Osteocyte (in vitro differentiated cells): ENCODE results near the gene PDE1C. TPM values are rescaled to one million over a fixed set of nuclear protein-coding genes. Genes with fewer than 3 reads are reported as not detected.

ENCODE experiments used
- DNase-seq: peaks from one replicate; pipeline ENCODE4 v3.0.0; 2021; ENCODE audit warnings: mixed read lengths; ENCODE audit not compliant: unreplicated experiment; ENCODE audit errors: extremely low spot score
- H3K27ac Mint-ChIP-seq: one replicate; pipeline ENCODE4 v1.8.0; 2021; ENCODE audit warnings: mild to moderate bottlenecking, mixed read lengths; ENCODE audit not compliant: unreplicated experiment
- H3K27me3 Mint-ChIP-seq: one replicate; pipeline ENCODE4 v1.8.0; 2021; ENCODE audit warnings: mixed read lengths; ENCODE audit not compliant: unreplicated experiment
- H3K36me3 Mint-ChIP-seq: one replicate; pipeline ENCODE4 v1.8.0; 2021; ENCODE audit warnings: mixed read lengths; ENCODE audit not compliant: unreplicated experiment
- H3K4me1 Mint-ChIP-seq: one replicate; pipeline ENCODE4 v1.8.0; 2021; ENCODE audit warnings: mixed read lengths; ENCODE audit not compliant: unreplicated experiment
- H3K4me3 Mint-ChIP-seq: one replicate; pipeline ENCODE4 v1.8.0; 2021; ENCODE audit warnings: mild to moderate bottlenecking, moderate library complexity, mixed read lengths; ENCODE audit not compliant: unreplicated experiment
- H3K9me3 Mint-ChIP-seq: one replicate; pipeline ENCODE4 v1.8.0; 2021; ENCODE audit warnings: mixed read lengths; ENCODE audit not compliant: unreplicated experiment
- total RNA-seq: library from RNA; stranded (reverse); gene quantifications from 2 replicates; pipeline ENCODE4 v1.2.1, GENCODE V29; 2021
- TF ChIP-seq, protein P1 (sequence below): fragments of 200-600 bp; sonication (generic); IDR thresholded peaks from 2 replicates; pipeline ENCODE4 v1.5.0; 2021; ENCODE audit warnings: antibody characterized with exemption, mild to moderate bottlenecking, moderate library complexity

The PDE1C gene
- total RNA-seq, 1 donor from 2014 or later = 187 TPM

DNA sequence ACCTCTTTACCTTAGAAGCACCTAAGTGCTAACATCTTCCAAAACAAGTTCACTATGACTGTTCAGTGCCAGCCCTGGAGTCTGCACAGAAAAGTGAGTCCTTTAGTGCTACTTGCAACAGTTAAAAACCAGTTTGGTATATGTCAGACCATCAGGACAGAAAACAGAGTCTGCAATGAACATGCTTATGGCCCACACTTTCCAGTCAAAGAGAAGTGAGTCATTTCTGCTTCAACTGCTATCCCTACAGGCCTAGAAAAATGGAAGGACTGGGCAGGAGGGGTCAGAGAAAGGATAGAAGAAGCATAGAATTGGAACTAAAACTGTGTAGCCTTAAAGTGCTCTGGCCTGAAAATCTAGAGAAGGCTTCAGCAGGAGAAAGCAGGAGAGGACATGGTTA is 108.0 kb downstream of the PDE1C start:
- no peaks in the 10 kb centered on the region for H3K27me3 Mint-ChIP-seq
- H3K9me3 Mint-ChIP-seq = peaks cover 7% of the 10 kb centered on the region
- DNase-seq = no peak
- TF ChIP-seq, protein P1, sequence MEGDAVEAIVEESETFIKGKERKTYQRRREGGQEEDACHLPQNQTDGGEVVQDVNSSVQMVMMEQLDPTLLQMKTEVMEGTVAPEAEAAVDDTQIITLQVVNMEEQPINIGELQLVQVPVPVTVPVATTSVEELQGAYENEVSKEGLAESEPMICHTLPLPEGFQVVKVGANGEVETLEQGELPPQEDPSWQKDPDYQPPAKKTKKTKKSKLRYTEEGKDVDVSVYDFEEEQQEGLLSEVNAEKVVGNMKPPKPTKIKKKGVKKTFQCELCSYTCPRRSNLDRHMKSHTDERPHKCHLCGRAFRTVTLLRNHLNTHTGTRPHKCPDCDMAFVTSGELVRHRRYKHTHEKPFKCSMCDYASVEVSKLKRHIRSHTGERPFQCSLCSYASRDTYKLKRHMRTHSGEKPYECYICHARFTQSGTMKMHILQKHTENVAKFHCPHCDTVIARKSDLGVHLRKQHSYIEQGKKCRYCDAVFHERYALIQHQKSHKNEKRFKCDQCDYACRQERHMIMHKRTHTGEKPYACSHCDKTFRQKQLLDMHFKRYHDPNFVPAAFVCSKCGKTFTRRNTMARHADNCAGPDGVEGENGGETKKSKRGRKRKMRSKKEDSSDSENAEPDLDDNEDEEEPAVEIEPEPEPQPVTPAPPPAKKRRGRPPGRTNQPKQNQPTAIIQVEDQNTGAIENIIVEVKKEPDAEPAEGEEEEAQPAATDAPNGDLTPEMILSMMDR = no peak
- H3K4me1 Mint-ChIP-seq = peaks cover 39% of the 10 kb centered on the region
- peak overlapping the region; percentile 29 for H3K27ac Mint-ChIP-seq
- H3K4me3 Mint-ChIP-seq = no peak overlapping the region
- peaks cover 23% of the 10 kb centered on the region for H3K36me3 Mint-ChIP-seq

DNA sequence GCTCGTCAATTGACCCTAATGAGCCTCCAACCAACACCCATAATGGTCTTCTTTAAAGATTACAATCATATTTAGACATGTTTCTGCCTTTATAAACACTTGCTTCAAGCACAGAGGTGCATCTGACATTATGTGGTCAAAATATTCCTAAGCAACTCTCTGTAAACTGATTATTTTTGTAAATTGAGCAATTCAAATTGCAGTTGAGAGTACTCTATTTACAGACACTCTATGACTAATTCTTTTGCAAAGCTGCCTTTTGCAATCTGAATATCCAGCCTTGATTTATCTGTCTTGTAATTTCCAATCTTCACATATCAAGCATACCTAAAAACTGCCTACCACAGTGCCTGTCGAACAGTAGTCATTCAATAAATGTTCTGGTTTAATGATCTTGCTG is 112.0 kb downstream of the PDE1C start:
- Mint-ChIP-seq H3K36me3 (peaks cover 5% of the 10 kb centered on the region), H3K4me1 (peaks cover 61% of the 10 kb centered on the region), H3K9me3 (no peaks in the 10 kb centered on the region), H3K27ac (peak overlapping the region; percentile 56), H3K27me3 (no peaks in the 10 kb centered on the region), H3K4me3 (no peak overlapping the region)
- no peak for DNase-seq
- TF ChIP-seq, protein P1 = no peak

DNA sequence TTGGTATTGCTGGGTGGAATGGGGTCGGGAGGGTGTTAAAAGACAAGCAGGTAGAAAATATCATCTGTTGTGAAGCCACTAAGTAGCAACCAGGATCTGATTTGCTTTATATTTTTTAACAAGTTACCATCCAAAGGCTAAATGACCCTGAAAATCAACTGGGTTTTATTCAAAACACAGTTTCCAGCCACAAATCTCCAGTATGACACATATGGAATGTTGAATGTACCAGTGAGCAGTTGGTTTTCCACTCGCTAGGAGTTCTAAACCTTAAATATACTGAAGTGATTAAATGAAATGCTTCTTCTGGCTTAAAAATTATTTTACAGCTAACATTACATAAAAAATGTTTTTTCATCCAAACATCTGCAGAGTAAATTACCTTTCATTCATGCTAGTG is 112.5 kb downstream of the PDE1C start:
- no peak for DNase-seq
- Mint-ChIP-seq H3K27ac (peak overlapping the region; percentile 72), H3K27me3 (no peaks in the 10 kb centered on the region), H3K9me3 (no peaks in the 10 kb centered on the region), H3K4me1 (peaks cover 61% of the 10 kb centered on the region), H3K4me3 (no peak overlapping the region), H3K36me3 (peaks cover 5% of the 10 kb centered on the region)
- TF ChIP-seq, protein P1 = no peak

DNA sequence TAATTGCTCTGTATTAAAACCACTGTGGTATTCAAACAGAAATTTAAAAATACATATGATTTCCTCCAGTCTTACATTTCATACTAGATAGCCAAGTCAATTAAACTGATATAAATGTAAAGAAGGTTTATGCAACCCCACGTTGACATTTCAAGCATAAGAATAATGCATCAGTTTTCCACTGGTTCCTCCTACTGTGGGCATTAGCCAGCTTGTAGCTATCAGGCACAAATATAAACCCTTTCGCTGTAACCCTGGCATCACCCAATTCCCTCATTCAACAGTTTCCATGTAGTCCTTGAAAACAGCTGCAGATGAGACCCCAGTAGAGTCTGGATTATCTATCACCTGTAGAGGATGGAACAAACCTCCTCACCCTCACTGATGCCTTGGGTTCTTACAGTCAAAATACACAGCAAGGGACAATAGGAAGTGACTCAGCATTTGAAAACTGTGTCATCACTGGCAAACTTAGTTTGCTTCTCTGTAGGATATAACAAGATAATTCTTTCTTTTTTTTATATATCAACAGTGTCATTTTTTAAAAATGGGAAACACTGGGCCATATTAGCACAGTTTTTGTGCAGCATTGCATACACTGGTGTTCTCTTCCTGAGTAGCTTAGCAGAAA is 113.0 kb downstream of the PDE1C start:
- Mint-ChIP-seq H3K27me3 (no peaks in the 10 kb centered on the region), H3K4me1 (peaks cover 57% of the 10 kb centered on the region), H3K36me3 (peaks cover 5% of the 10 kb centered on the region), H3K27ac (peak overlapping the region; percentile 72), H3K9me3 (no peaks in the 10 kb centered on the region), H3K4me3 (no peak overlapping the region)
- DNase-seq = no peak
- TF ChIP-seq, protein P1 = no peak

DNA sequence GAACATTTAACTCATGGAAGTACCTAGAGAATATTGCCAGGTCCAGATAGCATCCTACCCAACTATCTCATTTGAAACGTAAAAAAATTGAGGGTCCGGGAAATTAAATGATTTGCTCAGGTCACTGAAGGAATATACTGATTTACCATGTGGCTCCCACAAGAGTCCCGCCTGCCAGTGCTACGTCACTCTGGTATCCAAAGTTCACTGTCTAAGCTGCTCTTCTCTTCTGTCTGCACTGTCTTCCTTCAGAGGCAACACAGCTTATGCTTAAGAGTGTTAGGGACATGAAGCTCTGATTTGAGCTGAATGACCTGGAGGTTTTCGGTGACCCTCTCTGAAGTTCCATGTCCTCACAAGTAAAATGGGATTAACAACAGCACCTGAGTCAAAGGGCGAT is 114.6 kb downstream of the PDE1C start:
- no peak overlapping the region for H3K27ac Mint-ChIP-seq
- no peak overlapping the region for H3K4me3 Mint-ChIP-seq
- no peak for DNase-seq
- no peaks in the 10 kb centered on the region for H3K9me3 Mint-ChIP-seq
- H3K27me3 Mint-ChIP-seq = no peaks in the 10 kb centered on the region
- H3K36me3 Mint-ChIP-seq = peaks cover 8% of the 10 kb centered on the region
- TF ChIP-seq, protein P1 = no peak
- peaks cover 47% of the 10 kb centered on the region for H3K4me1 Mint-ChIP-seq
